HCT116 (cell line): Measurements from ENCODE around the gene BHLHA9.

ENCODE experiments used
- CBX3 ChIP-seq: IDR thresholded peaks from 2 replicates; pipeline ENCODE4 v1.6.1; 2012; ENCODE audit warnings: low read depth
- CTCF ChIP-seq, 3 experiments: fragments of 200-600 bp in 1 of 3; sonication (generic) in 1 of 3; IDR thresholded peaks in 2 of 3; conservative IDR thresholded peaks in 1 of 3; 2 replicates each; pipeline ENCODE4 v1.5.1; 2012 to 2017; ENCODE audit warnings: low read depth in 2 of 3, low read length in 2 of 3, antibody characterized with exemption in 1 of 3, borderline replicate concordance in 1 of 3, control low read depth in 1 of 3, mild to moderate bottlenecking in 1 of 3, mixed read lengths in 1 of 3, mixed run types in 1 of 3, moderate library complexity in 1 of 3; ENCODE audit not compliant: insufficient read depth in 1 of 3
- EZH2 ChIP-seq: fragments of 200-600 bp; sonication (generic); IDR thresholded peaks from 2 replicates; pipeline ENCODE4 v1.6.1; 2017; ENCODE audit warnings: antibody characterized with exemption, mixed run types
- POLR2A ChIP-seq: IDR thresholded peaks from 2 replicates; pipeline ENCODE4 v1.7.0; 2011; ENCODE audit warnings: borderline replicate concordance; ENCODE audit not compliant: insufficient read depth, insufficient read length; ENCODE audit errors: extremely low read depth
- POLR2AphosphoS5 ChIP-seq: IDR thresholded peaks from 2 replicates; pipeline ENCODE4 v1.6.1; 2011; ENCODE audit warnings: mild to moderate bottlenecking, low read depth, low read length, moderate library complexity
- REST ChIP-seq: IDR thresholded peaks from 2 replicates; pipeline ENCODE4 v1.6.1; 2012; ENCODE audit warnings: low read depth
- ZFX ChIP-seq: fragments of 450-650 bp; IDR thresholded peaks from 2 replicates; pipeline ENCODE4 v1.6.1; 2017

GRCh38 chr17:1280652-1281051 is 10.4 kb downstream of the BHLHA9 start:
- TF ChIP-seq POLR2AphosphoS5 = no peak
- no peak for TF ChIP-seq EZH2
- no peak for TF ChIP-seq POLR2A
- TF ChIP-seq CTCF (IDR thresholded peaks at IDR 0.05 in 2 of 3, conservative IDR thresholded peaks at IDR 0.05 in 1 of 3; ENCODE audit: borderline replicate concordance in 1 of 3, insufficient read depth in 1 of 3, low read depth in 2 of 3, low read length in 2 of 3) = no peak
- TF ChIP-seq CBX3 = no peak
- no peak for TF ChIP-seq REST
- no peak for TF ChIP-seq ZFX
